ENCODE measurements around the gene SETBP1.

DNA sequence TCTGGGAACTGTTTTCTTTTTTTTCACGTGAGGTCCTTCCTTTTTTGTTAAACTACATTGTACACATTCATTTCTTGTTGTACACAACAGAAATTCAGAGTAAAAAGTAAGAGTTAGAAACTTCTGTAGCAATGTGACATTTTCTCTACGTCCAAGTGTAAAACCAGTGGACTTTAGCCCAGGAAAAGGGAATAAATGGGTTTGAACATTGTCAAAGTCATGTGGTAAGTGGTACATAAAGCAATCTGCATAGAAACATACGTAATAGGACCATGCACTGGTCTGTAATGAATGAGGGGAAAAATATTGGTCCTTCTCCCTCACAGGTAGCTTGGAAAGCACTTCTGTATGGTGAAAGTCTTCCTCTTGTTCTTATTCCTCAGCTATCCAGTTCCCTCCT, 421.4 kb downstream of the SETBP1 start:
- TF ChIP-seq, protein P1, sequence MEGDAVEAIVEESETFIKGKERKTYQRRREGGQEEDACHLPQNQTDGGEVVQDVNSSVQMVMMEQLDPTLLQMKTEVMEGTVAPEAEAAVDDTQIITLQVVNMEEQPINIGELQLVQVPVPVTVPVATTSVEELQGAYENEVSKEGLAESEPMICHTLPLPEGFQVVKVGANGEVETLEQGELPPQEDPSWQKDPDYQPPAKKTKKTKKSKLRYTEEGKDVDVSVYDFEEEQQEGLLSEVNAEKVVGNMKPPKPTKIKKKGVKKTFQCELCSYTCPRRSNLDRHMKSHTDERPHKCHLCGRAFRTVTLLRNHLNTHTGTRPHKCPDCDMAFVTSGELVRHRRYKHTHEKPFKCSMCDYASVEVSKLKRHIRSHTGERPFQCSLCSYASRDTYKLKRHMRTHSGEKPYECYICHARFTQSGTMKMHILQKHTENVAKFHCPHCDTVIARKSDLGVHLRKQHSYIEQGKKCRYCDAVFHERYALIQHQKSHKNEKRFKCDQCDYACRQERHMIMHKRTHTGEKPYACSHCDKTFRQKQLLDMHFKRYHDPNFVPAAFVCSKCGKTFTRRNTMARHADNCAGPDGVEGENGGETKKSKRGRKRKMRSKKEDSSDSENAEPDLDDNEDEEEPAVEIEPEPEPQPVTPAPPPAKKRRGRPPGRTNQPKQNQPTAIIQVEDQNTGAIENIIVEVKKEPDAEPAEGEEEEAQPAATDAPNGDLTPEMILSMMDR (IDR thresholded peaks at IDR 0.05 in 2 of 3, conservative IDR thresholded peaks at IDR 0.05 in 1 of 3; ENCODE audit: insufficient read depth in 2 of 3, low read depth in 1 of 3, low read length in 3 of 3): no peak
- TF ChIP-seq SRSF1 (IDR thresholded peaks at IDR 0.05; ENCODE audit: low read depth, low read length) (no peak), NRF1 (conservative IDR thresholded peaks at IDR 0.05 in 1 of 2, IDR thresholded peaks at IDR 0.05 in 1 of 2) (no peak)
- TF ChIP-seq, protein P2, sequence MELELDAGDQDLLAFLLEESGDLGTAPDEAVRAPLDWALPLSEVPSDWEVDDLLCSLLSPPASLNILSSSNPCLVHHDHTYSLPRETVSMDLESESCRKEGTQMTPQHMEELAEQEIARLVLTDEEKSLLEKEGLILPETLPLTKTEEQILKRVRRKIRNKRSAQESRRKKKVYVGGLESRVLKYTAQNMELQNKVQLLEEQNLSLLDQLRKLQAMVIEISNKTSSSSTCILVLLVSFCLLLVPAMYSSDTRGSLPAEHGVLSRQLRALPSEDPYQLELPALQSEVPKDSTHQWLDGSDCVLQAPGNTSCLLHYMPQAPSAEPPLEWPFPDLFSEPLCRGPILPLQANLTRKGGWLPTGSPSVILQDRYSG (tag; conservative IDR thresholded peaks at IDR 0.05; ENCODE audit: low read depth): no peak
